ENCODE results near the gene ATF6. TPM values are rescaled to one million over a fixed set of nuclear protein-coding genes. Genes with fewer than 3 reads are reported as not detected.

ATF6 gene
- total and polyA plus RNA-seq, 9 of the 15 experiments (the other 6 are each of a cell fraction or from before 2014, with no cell fraction given): 11.7 to 32.4 (median 20.4) TPM

DNA sequence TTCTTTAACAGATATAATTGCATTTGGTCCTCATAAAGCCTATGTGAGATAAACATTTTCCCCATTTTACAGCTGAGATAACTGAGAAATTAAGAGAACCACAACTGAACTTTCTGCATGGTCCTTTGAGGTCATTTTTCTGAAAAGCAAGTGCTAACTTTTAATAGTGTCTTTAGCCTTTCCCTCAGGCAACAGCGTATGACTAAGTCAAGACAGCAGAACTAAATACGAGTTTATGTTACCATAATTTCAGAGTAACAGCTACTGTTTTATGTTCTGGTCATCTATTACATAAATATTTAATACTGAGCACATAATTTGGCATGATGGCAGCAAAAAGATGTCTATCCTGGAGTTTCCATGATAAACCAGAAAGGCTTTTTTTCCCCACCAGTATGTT, 161.9 kb downstream of the ATF6 start:
- Histone ChIP-seq H3K4me2 (ENCODE audit: insufficient read depth, low read length) (no peak overlapping the region), H3K36me3 (ENCODE audit: control insufficient read depth, insufficient read depth, low read length) (no peaks in the 10 kb centered on the region), H3K79me2 (ENCODE audit: control insufficient read depth, insufficient read depth, low read length) (no peaks in the 10 kb centered on the region), H2AFZ (ENCODE audit: low read depth, low read length) (no peak overlapping the region), H3K9me1 (ENCODE audit: control insufficient read depth, insufficient read depth, low read length) (no peaks in the 10 kb centered on the region), H4K20me1 (replicated peaks; ENCODE audit: control insufficient read depth, insufficient read depth, low read length) (no peaks in the 10 kb centered on the region), H3K9me3 (replicated peaks; ENCODE audit: control insufficient read depth, insufficient read depth, low read depth, low read length) (no peaks in the 10 kb centered on the region), H3K27me3 (ENCODE audit: control insufficient read depth in 2 of 2, insufficient read depth in 2 of 2, low read length in 2 of 2) (no peaks in the 10 kb centered on the region), H3K4me1 (replicated peaks in 1 of 2; ENCODE audit: control insufficient read depth in 2 of 2, insufficient read depth in 2 of 2, low read length in 2 of 2) (no peaks in the 10 kb centered on the region), H3K4me3 (no peak overlapping the region), H3K9ac (ENCODE audit: insufficient read depth in 1 of 2, low read depth in 2 of 2, low read length in 2 of 2) (no peak overlapping the region), H3K27ac (ENCODE audit: extremely low read depth, low read depth, low read length) (no peak overlapping the region)
- 89% methylated on average over 2 of the region's 2 CpGs for WGBS (ENCODE audit: insufficient coverage, low coverage, missing lambda C conversion rate)
- no peak for DNase-seq (ENCODE audit: extremely low read depth in 1 of 4, low spot score in 3 of 4)
- BruUV-seq (replicated peaks): no TSS peak
- FAIRE-seq: no peak
- in situ Hi-C loops (cut with MboI) (no loop called here), intact Hi-C loops (cut with micrococcal nuclease) (no loop called here)
- no peak for TF ChIP-seq CREB3 (tag; conservative IDR thresholded peaks at IDR 0.05; ENCODE audit: low read depth)
- no peak for TF ChIP-seq ZNF507 (tag; conservative IDR thresholded peaks at IDR 0.05)
- TF ChIP-seq, protein P1, sequence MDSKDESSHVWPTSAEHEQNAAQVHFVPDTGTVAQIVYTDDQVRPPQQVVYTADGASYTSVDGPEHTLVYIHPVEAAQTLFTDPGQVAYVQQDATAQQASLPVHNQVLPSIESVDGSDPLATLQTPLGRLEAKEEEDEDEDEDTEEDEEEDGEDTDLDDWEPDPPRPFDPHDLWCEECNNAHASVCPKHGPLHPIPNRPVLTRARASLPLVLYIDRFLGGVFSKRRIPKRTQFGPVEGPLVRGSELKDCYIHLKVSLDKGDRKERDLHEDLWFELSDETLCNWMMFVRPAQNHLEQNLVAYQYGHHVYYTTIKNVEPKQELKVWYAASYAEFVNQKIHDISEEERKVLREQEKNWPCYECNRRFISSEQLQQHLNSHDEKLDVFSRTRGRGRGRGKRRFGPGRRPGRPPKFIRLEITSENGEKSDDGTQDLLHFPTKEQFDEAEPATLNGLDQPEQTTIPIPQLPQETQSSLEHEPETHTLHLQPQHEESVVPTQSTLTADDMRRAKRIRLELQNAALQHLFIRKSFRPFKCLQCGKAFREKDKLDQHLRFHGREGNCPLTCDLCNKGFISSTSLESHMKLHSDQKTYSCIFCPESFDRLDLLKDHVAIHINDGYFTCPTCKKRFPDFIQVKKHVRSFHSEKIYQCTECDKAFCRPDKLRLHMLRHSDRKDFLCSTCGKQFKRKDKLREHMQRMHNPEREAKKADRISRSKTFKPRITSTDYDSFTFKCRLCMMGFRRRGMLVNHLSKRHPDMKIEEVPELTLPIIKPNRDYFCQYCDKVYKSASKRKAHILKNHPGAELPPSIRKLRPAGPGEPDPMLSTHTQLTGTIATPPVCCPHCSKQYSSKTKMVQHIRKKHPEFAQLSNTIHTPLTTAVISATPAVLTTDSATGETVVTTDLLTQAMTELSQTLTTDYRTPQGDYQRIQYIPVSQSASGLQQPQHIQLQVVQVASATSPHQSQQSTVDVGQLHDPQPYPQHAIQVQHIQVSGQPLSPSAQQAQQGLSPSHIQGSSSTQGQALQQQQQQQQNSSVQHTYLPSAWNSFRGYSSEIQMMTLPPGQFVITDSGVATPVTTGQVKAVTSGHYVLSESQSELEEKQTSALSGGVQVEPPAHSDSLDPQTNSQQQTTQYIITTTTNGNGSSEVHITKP (IDR thresholded peaks at IDR 0.05; ENCODE audit: partially characterized antibody): no peak
- TF ChIP-seq ZNF263 (CRISPR knock-in tag; IDR thresholded peaks at IDR 0.05; ENCODE audit: borderline replicate concordance): no peak
- TF ChIP-seq DNMT1 (IDR thresholded peaks at IDR 0.05): no peak
- TF ChIP-seq MCM2 (IDR thresholded peaks at IDR 0.05; ENCODE audit: low read depth): no peak
- TF ChIP-seq ZNF143 (CRISPR knock-in tag; IDR thresholded peaks at IDR 0.05): no peak
- TF ChIP-seq NCOR1 (IDR thresholded peaks at IDR 0.05): no peak
- TF ChIP-seq SPI1 (IDR thresholded peaks at IDR 0.05; ENCODE audit: borderline replicate concordance, low read depth, low read length): no peak
- no peak for TF ChIP-seq FOXK2 (conservative IDR thresholded peaks at IDR 0.05 in 1 of 2, IDR thresholded peaks at IDR 0.05 in 1 of 2; ENCODE audit: low read depth in 2 of 2)
- no peak for TF ChIP-seq NR3C1 (CRISPR knock-in tag; IDR thresholded peaks at IDR 0.05)
- no peak for TF ChIP-seq AFF4 (CRISPR knock-in tag; IDR thresholded peaks at IDR 0.05)
- TF ChIP-seq ADNP (tag; IDR thresholded peaks at IDR 0.05): no peak
- no peak for TF ChIP-seq DPF2 (IDR thresholded peaks at IDR 0.05)
- CTCF ChIA-PET (ENCODE audit: low intra/inter-chr PET ratio): no interaction called here
- POLR2A ChIA-PET: no interaction called here
- ATAC-seq: no peak
